Mesenchymal stem cell (in vitro differentiated cells and primary cell): ENCODE measurements around the gene PIGN.
A peak's percentile ranks its signal among the peaks of the same experiment; 100 is the strongest.

Experiments
- DNase-seq: peaks from one replicate; pipeline ENCODE4 v3.0.0-alpha.2; 2013
- H2AFZ ChIP-seq: one replicate; pipeline ENCODE4 v1.6.1; 2013; ENCODE audit warnings: low read depth, mild to moderate bottlenecking, control low read depth, inconsistent platforms, low read length, moderate library complexity
- H2AK5ac ChIP-seq: 2 replicates; pipeline ENCODE4 v1.6.1; 2013; ENCODE audit warnings: low read length, moderate library complexity, mild to moderate bottlenecking, inconsistent platforms; ENCODE audit not compliant: severe bottlenecking
- H2BK120ac ChIP-seq: one replicate; pipeline ENCODE4 v1.6.1; 2013; ENCODE audit warnings: low read depth, mild to moderate bottlenecking, inconsistent platforms, low read length, moderate library complexity
- H2BK12ac ChIP-seq, 2 experiments: one replicate each; pipeline ENCODE4 v1.6.1; 2013; ENCODE audit warnings: inconsistent platforms in 2 of 2, low read length in 2 of 2, mild to moderate bottlenecking in 2 of 2, moderate library complexity in 2 of 2, control low read depth in 1 of 2
- H2BK15ac ChIP-seq: one replicate; pipeline ENCODE4 v1.6.1; 2013; ENCODE audit warnings: mild to moderate bottlenecking, low read depth, inconsistent platforms; ENCODE audit not compliant: poor library complexity, severe bottlenecking
- H2BK5ac ChIP-seq: 2 replicates; pipeline ENCODE4 v1.6.1; 2013; ENCODE audit warnings: low read depth, mild to moderate bottlenecking, low read length, control low read depth, inconsistent platforms; ENCODE audit not compliant: poor library complexity, severe bottlenecking
- H3K14ac ChIP-seq, 2 experiments: one replicate each; pipeline ENCODE4 v1.6.1; 2013; ENCODE audit warnings: inconsistent platforms in 2 of 2, low read length in 2 of 2, control low read depth in 1 of 2, mild to moderate bottlenecking in 1 of 2, moderate library complexity in 1 of 2
- H3K18ac ChIP-seq, 2 experiments: one replicate each; pipeline ENCODE4 v1.6.1; 2013; ENCODE audit warnings: inconsistent platforms in 2 of 2, low read length in 2 of 2, control low read depth in 1 of 2, low read depth in 1 of 2, mild to moderate bottlenecking in 1 of 2
- H3K23ac ChIP-seq, 2 experiments: one replicate each; pipeline ENCODE4 v1.6.1; 2013; ENCODE audit warnings: inconsistent platforms in 2 of 2, low read length in 2 of 2, mild to moderate bottlenecking in 2 of 2, moderate library complexity in 2 of 2, control low read depth in 1 of 2
- H3K27ac ChIP-seq: 2 replicates; pipeline ENCODE4 v1.5.1; 2013; ENCODE audit warnings: mild to moderate bottlenecking, moderate library complexity, low read length, control low read depth, inconsistent platforms; ENCODE audit not compliant: poor library complexity, severe bottlenecking
- H3K27me3 ChIP-seq, 2 experiments: 2 replicates each; pipeline versions ENCODE4 v1.6.1 to v1.7.0; 2013; ENCODE audit warnings: low read length in 2 of 2, mild to moderate bottlenecking in 2 of 2, moderate library complexity in 2 of 2, control low read depth in 1 of 2, inconsistent platforms in 1 of 2; ENCODE audit not compliant: control insufficient read depth in 1 of 2, insufficient read depth in 1 of 2
- H3K36me3 ChIP-seq, 2 experiments: 2 replicates each; pipeline versions ENCODE4 v1.6.1 to v1.7.0; 2013; ENCODE audit warnings: low read length in 2 of 2, control low read depth in 1 of 2, inconsistent platforms in 1 of 2, low read depth in 1 of 2, mild to moderate bottlenecking in 1 of 2; ENCODE audit not compliant: insufficient read depth in 2 of 2, control insufficient read depth in 1 of 2
- H3K4ac ChIP-seq, 2 experiments: one replicate each; pipeline ENCODE4 v1.6.1; 2013; ENCODE audit warnings: inconsistent platforms in 2 of 2, low read length in 2 of 2, mild to moderate bottlenecking in 2 of 2, moderate library complexity in 2 of 2, control low read depth in 1 of 2, low read depth in 1 of 2
- H3K4me1 ChIP-seq: 2 replicates; pipeline ENCODE4 v1.6.1; 2013; ENCODE audit warnings: low read depth, low read length, control low read depth; ENCODE audit not compliant: control insufficient read depth, insufficient read depth
- H3K4me2 ChIP-seq: 2 replicates; pipeline ENCODE4 v1.6.1; 2013; ENCODE audit warnings: low read length, mild to moderate bottlenecking, inconsistent platforms; ENCODE audit not compliant: poor library complexity, severe bottlenecking
- H3K4me3 ChIP-seq, 2 experiments: 2 replicates each; pipeline versions ENCODE4 v1.5.1 to v1.7.0; 2013; ENCODE audit warnings: low read length in 2 of 2, mild to moderate bottlenecking in 2 of 2, control low read depth in 1 of 2, low read depth in 1 of 2; ENCODE audit not compliant: insufficient read depth in 1 of 2
- H3K79me1 ChIP-seq: replicated peaks from 2 replicates; pipeline ENCODE4 v1.6.1; 2013; ENCODE audit warnings: mild to moderate bottlenecking, control low read depth, low read length, inconsistent platforms; ENCODE audit not compliant: poor library complexity, severe bottlenecking
- H3K9ac ChIP-seq: 2 replicates; pipeline ENCODE4 v1.7.0; 2013; ENCODE audit warnings: mild to moderate bottlenecking, low read length, moderate library complexity
- H3K9me3 ChIP-seq: 2 replicates; pipeline ENCODE4 v1.7.0; 2013; ENCODE audit warnings: mild to moderate bottlenecking, low read length; ENCODE audit not compliant: control insufficient read depth
- H4K8ac ChIP-seq: one replicate; pipeline ENCODE4 v1.6.1; 2013; ENCODE audit warnings: inconsistent platforms, mild to moderate bottlenecking, low read length, moderate library complexity
- H4K91ac ChIP-seq: one replicate; pipeline ENCODE4 v1.6.1; 2013; ENCODE audit warnings: mild to moderate bottlenecking, low read length, inconsistent platforms
- WGBS: methylation state at CpG from one replicate; pipeline ENCODE4 v1.1.7; 2013; ENCODE audit warnings: mixed read lengths; 5-methylcytosine and 5-hydroxymethylcytosine counted together

Gene PIGN

DNA sequence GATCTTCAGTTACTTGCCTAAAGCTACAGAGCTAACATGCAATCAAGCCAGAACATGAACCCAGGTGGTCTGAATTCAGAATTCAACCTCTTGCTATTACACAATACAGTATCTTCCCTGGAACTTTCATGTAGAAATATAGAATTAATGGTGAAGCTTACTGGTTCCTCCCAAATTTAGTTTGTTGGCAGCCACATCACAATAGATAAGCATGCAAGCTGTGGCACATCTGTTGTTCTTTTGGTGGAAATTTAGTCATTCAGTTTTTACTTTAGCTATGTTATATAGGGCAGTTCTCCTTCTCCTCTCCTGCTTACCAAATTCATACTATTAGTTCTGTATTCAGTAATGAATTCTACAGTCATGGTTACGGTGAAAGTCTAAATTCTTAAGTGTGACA is 193.0 kb downstream of the PIGN start:
- Histone ChIP-seq H3K27me3 (no peaks in the 10 kb centered on the region), H3K18ac (no peak overlapping the region)

DNA sequence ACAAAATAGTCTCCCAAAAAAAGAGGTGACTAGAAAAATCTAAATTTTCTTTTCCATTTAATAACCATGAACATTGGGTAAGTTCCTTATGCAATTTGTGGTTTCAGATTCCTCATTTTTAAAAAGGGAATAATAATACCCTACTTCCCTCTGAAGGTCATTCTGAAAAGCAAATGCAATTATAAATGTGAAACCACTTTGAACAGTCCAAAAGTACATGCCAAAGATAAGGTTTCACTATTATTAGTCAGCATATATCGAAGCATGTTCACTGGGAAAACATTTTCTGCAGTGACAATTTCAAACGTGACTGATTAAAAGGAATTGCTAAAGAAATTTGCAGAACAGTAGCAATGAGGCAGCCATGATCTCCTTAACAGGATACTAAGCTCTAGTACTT is 193.9 kb downstream of the PIGN start:
- Histone ChIP-seq H3K14ac (no peak overlapping the region), H3K27ac (peak overlapping the region; percentile 90), H2BK120ac (no peak overlapping the region), H3K27me3 (no peaks in the 10 kb centered on the region), H2BK15ac (no peak overlapping the region), H2AK5ac (no peak overlapping the region), H4K91ac (no peak overlapping the region), H3K4me1 (peaks cover 5% of the 10 kb centered on the region), H2AFZ (no peak overlapping the region), H3K79me1 (no peaks in the 10 kb centered on the region), H2BK12ac (no peak overlapping the region), H3K9ac (peak overlapping the region; percentile 80), H2BK5ac (no peak overlapping the region), H3K18ac (no peak overlapping the region), H3K4me2 (no peak overlapping the region), H3K4me3 (peak overlapping the region in 1 of 2 experiments; percentile 44), H3K9me3 (no peaks in the 10 kb centered on the region), H3K36me3 (no peaks in the 10 kb centered on the region), H3K23ac (no peak overlapping the region), H4K8ac (no peak overlapping the region), H3K4ac (no peak overlapping the region)
- DNase-seq, result peak; percentile 61
- 0% methylated on average over 2 of the region's 2 CpGs for WGBS

More for the DNA sequence above, 193.0 kb downstream of the PIGN start:
- no peak overlapping the region for H3K27ac ChIP-seq
- 100% methylated on average over 1 of the region's 1 CpG for WGBS
- H3K4me3 ChIP-seq, result no peak overlapping the region
- H3K79me1 ChIP-seq, result no peaks in the 10 kb centered on the region
- no peak overlapping the region for H2AK5ac ChIP-seq
- no peak overlapping the region for H2BK15ac ChIP-seq
- no peak overlapping the region for H3K4ac ChIP-seq
- H2BK12ac ChIP-seq, result no peak overlapping the region
- H2BK5ac ChIP-seq, result no peak overlapping the region
- H4K8ac ChIP-seq, result no peak overlapping the region
- peak overlapping the region; percentile 80 for H3K9ac ChIP-seq
- no peak overlapping the region for H3K23ac ChIP-seq
- H3K14ac ChIP-seq, result no peak overlapping the region
- peaks cover 8% of the 10 kb centered on the region for H3K4me1 ChIP-seq
- H2BK120ac ChIP-seq, result no peak overlapping the region
- H4K91ac ChIP-seq, result no peak overlapping the region
- no peak for DNase-seq
- no peak overlapping the region for H3K4me2 ChIP-seq
- H3K36me3 ChIP-seq, result no peaks in the 10 kb centered on the region
- H2AFZ ChIP-seq, result no peak overlapping the region
- no peaks in the 10 kb centered on the region for H3K9me3 ChIP-seq

DNA sequence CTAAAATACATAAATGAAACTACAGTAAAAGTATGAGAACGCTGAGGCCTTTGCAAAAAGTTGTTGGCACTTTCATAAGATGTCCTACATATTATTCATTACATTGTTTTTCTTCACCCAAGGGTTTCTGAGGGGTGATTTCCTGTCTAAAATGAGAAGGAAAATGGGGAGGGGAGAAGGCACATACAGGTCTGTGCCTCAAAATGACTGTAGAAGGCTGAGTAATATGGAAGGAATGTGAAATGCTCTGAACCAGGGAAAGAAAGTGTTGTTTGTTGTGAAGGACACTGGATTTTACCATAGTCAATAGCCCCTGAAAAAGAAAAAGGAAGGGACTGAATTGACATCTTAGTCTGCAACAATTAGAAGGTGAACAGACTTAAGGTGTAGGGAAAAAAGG is 194.6 kb downstream of the PIGN start:
- H3K4me1 ChIP-seq, result peaks cover 8% of the 10 kb centered on the region
- H3K23ac ChIP-seq, result no peak overlapping the region
- no peak overlapping the region for H2AK5ac ChIP-seq
- no peaks in the 10 kb centered on the region for H3K79me1 ChIP-seq
- no peak overlapping the region for H3K4me2 ChIP-seq
- DNase-seq, result peak; percentile 87
- no peak overlapping the region for H2AFZ ChIP-seq
- H4K8ac ChIP-seq, result no peak overlapping the region
- H3K36me3 ChIP-seq, result no peaks in the 10 kb centered on the region
- H2BK12ac ChIP-seq, result no peak overlapping the region
- no peaks in the 10 kb centered on the region for H3K9me3 ChIP-seq
- no peak overlapping the region for H3K4me3 ChIP-seq
- H3K9ac ChIP-seq, result peak overlapping the region; percentile 80
- no peak overlapping the region for H3K4ac ChIP-seq
- no CpG with 5 or more reads among the region's 1 CpG for WGBS
- H2BK15ac ChIP-seq, result no peak overlapping the region
- H2BK120ac ChIP-seq, result no peak overlapping the region
- H3K14ac ChIP-seq, result no peak overlapping the region
- H3K27me3 ChIP-seq, result no peaks in the 10 kb centered on the region
- no peak overlapping the region for H2BK5ac ChIP-seq
- no peak overlapping the region for H4K91ac ChIP-seq
- peak overlapping the region; percentile 90 for H3K27ac ChIP-seq
- H3K18ac ChIP-seq, result no peak overlapping the region

DNA sequence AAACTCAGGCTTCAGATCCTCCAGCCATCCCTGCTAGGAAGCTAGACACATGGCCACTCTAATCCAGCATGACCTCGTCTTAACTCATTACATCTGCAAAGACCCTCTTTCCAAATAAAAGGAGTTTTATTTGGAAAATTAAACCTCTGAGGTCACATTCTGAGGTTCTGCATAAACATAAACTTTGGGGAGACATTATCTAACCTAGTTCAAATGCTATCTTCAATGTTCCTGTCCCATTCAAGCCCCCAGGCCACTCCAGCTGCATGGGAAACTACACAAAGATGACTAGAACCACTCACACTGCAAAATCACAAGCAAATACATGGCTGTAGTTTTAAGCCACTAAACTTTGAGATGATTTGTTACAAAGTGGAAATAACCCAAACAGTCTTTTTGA is 195.0 kb downstream of the PIGN start:
- Histone ChIP-seq H2BK15ac (no peak overlapping the region), H3K14ac (no peak overlapping the region), H2AFZ (no peak overlapping the region), H3K27ac (peak overlapping the region; percentile 45), H3K27me3 (no peaks in the 10 kb centered on the region), H3K79me1 (no peaks in the 10 kb centered on the region), H2BK120ac (peak overlapping the region; percentile 86), H3K36me3 (no peaks in the 10 kb centered on the region), H3K9ac (peak overlapping the region; percentile 80), H3K4me2 (no peak overlapping the region), H2BK12ac (peak overlapping the region; percentile 94 to 95), H3K4ac (peak overlapping the region; percentile 19 to 88), H3K9me3 (no peaks in the 10 kb centered on the region), H3K4me1 (peaks cover 8% of the 10 kb centered on the region), H4K91ac (peak overlapping the region; percentile 14), H2BK5ac (peak overlapping the region; percentile 26), H4K8ac (peak overlapping the region; percentile 10), H3K4me3 (no peak overlapping the region), H2AK5ac (peak overlapping the region; percentile 0), H3K18ac (peak overlapping the region; percentile 13 to 83), H3K23ac (no peak overlapping the region)
- WGBS, result no CpG with 5 or more reads among the region's 1 CpG
- no peak for DNase-seq
